ENCODE measurements around the gene PRKACB.

The PRKACB gene

DNA sequence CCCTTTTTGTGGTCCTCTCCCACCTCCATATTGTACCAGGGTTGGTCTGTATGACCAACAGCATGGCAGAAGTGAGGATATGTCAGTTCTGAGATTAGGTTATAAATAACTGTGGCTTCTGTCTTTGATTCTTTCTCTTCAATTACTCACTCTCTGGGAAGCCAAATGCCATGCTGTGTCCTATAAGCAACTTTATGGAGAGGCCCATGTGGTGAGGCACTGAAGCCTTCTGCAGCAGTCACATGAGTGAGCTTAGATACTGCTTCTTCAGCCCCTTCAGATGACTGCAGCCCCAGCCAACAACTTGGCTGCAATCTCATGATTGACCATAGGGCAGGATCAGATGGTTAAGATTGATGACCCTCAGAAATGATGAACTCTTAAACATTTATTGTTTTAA, 123.4 kb downstream of the PRKACB start:
- DNase-seq, result no peak
- no peaks in the 10 kb centered on the region for H3K4me1 ChIP-seq
- TF ChIP-seq, protein P1, sequence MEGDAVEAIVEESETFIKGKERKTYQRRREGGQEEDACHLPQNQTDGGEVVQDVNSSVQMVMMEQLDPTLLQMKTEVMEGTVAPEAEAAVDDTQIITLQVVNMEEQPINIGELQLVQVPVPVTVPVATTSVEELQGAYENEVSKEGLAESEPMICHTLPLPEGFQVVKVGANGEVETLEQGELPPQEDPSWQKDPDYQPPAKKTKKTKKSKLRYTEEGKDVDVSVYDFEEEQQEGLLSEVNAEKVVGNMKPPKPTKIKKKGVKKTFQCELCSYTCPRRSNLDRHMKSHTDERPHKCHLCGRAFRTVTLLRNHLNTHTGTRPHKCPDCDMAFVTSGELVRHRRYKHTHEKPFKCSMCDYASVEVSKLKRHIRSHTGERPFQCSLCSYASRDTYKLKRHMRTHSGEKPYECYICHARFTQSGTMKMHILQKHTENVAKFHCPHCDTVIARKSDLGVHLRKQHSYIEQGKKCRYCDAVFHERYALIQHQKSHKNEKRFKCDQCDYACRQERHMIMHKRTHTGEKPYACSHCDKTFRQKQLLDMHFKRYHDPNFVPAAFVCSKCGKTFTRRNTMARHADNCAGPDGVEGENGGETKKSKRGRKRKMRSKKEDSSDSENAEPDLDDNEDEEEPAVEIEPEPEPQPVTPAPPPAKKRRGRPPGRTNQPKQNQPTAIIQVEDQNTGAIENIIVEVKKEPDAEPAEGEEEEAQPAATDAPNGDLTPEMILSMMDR (IDR thresholded peaks at IDR 0.05), result no peak
- no peaks in the 10 kb centered on the region for H3K36me3 ChIP-seq
- H3K27me3 ChIP-seq, result no peaks in the 10 kb centered on the region
- H3K9me3 ChIP-seq, result no peaks in the 10 kb centered on the region
- H3K4me3 ChIP-seq, result no peak overlapping the region
- H3K27ac ChIP-seq, result no peak overlapping the region
- intact Hi-C loops (cut with DNase I; ENCODE audit: low total_unique reads), result no loop called here

DNA sequence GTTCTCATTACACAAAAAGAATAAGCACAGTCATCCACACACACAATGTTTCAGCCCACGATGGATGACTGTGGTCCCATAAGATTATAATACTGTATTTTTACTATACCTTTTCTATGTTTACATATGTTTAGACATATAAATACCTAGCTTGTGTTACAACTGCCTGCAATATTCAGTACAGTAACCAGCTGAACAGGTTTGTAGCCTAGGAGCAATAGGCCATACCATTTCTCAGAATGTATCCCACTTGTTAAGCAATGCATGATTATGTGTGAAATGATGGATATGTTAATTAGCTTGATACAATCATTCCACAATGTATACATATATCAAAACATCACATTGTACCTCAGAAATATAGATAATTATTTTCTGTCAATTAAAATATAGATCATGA, 124.3 kb downstream of the PRKACB start:
- TF ChIP-seq, protein P1 (IDR thresholded peaks at IDR 0.05), result no peak
- H3K9me3 ChIP-seq, result no peaks in the 10 kb centered on the region
- DNase-seq, result no peak
- intact Hi-C loops (cut with DNase I; ENCODE audit: low total_unique reads), result no loop called here
- no peaks in the 10 kb centered on the region for H3K4me1 ChIP-seq
- no peak overlapping the region for H3K27ac ChIP-seq
- H3K27me3 ChIP-seq, result no peaks in the 10 kb centered on the region
- no peak overlapping the region for H3K4me3 ChIP-seq
- no peaks in the 10 kb centered on the region for H3K36me3 ChIP-seq

DNA sequence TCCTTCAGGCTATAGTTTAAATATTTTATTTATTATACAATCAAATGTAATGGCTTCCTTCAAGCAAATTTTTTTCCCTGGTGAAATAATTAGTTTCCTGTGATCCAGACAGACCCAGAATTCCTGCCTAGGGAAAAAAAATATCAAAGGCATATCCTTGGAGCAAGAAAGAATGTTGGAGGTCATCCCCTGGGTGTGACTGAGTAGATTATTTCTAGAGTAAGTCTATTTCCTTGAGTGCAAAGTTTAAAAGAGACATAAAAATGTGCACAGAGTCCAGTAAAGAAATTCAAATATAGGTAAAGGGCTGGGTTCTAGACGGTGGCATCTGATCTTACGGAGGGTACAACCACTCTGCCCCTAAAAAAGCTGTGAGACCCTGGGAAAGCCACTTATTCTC, 125.2 kb downstream of the PRKACB start:
- Histone ChIP-seq H3K4me3 (no peak overlapping the region), H3K9me3 (no peaks in the 10 kb centered on the region), H3K36me3 (no peaks in the 10 kb centered on the region), H3K27me3 (no peaks in the 10 kb centered on the region), H3K27ac (no peak overlapping the region), H3K4me1 (no peaks in the 10 kb centered on the region)
- no peak for DNase-seq
- TF ChIP-seq, protein P1 (IDR thresholded peaks at IDR 0.05), result no peak
- intact Hi-C loops (cut with DNase I; ENCODE audit: low total_unique reads), result no loop called here

DNA sequence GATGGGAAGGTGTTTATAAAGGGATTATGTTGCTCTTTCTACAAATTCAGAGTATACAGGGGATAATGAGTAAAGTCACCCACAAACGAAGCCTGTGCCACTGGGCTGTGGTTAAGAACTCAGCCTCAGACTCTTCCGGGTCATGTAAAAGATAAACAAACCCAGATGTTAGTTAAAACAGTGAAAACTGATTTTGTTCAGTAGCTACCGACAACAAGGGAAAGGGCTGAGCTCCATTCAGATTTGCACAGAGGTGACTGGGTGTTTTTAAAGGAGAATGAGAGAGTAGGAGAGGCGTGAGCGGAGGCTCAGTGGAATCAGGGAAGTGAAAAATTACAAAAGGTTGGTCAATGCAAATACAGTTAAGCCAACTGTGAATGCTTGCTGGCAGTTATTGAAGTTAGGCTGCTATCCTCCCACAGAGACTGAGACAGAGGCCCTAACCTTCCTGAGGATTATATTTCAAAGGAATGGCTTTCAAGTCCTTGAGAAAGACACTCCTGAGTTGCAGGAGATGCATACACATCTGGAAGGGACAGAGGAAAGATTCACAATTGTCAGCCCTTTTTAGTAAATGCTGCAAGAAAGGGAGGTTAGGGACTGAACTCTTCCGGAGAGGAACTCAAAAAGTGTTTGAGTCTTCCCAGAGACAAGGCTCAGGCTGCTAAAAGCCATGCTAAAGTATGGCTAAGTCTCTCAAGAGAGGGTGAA, 127.5 kb downstream of the PRKACB start:
- H3K9me3 ChIP-seq, result no peaks in the 10 kb centered on the region
- no peak overlapping the region for H3K27ac ChIP-seq
- no peaks in the 10 kb centered on the region for H3K36me3 ChIP-seq
- TF ChIP-seq, protein P1 (IDR thresholded peaks at IDR 0.05), result no peak
- intact Hi-C loops (cut with DNase I; ENCODE audit: low total_unique reads), result no loop called here
- no peak overlapping the region for H3K4me3 ChIP-seq
- DNase-seq, result no peak
- no peaks in the 10 kb centered on the region for H3K27me3 ChIP-seq
- no peaks in the 10 kb centered on the region for H3K4me1 ChIP-seq

DNA sequence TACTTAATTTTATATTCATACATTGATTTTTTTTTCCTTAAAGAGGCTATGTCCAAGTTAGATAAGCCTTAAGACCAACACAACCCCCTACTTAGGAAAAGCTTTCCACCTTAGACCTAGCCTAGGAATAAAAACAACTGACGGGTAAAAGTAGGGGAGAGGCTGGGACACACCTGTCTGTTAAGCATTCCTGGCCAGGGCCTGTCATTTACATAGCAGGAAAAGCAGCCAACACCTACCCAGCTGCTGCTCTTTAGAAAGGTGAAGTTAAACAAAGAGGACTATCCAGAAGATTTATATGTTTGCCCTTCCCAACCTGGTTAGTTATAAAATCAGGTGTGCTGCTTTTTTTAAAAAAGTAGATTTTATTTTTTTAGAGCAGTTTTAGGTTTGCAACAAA, 128.3 kb downstream of the PRKACB start:
- DNase-seq, result no peak
- Histone ChIP-seq H3K36me3 (no peaks in the 10 kb centered on the region), H3K27me3 (no peaks in the 10 kb centered on the region), H3K27ac (no peak overlapping the region), H3K9me3 (no peaks in the 10 kb centered on the region), H3K4me3 (no peak overlapping the region), H3K4me1 (no peaks in the 10 kb centered on the region)
- intact Hi-C loops (cut with DNase I; ENCODE audit: low total_unique reads), result no loop called here
- TF ChIP-seq, protein P1 (IDR thresholded peaks at IDR 0.05), result no peak
